PC-3 (cell line): ENCODE results near the gene TMEM138. TPM values are rescaled to one million over a fixed set of nuclear protein-coding genes. Genes with fewer than 3 reads are reported as not detected.

Source experiments
- ATAC-seq: fragments of 200-7000 bp; cut with Tn5 transposase; 2 replicates; pipeline ENCODE4 v1.9.1; 2020; ENCODE audit warnings: mild to moderate bottlenecking, moderate library complexity
- BruUV-seq: library from RNA; stranded (reverse); fragments of 400-500 nt; replicated peaks from 2 replicates; lab custom pipeline; 2021; lab: Mats Ljungman, UMichigan
- CTCF ChIA-PET: fragments of 300-600 bp; sonication (Branson Sonifier 250); formaldehyde crosslinking; loops from one replicate; lab custom pipeline; 2022; ENCODE audit warnings: antibody characterized with exemption; lab: Charles Lee
- POLR2A ChIA-PET: fragments of 300-600 bp; sonication (Branson Sonifier 250); formaldehyde crosslinking; loops from one replicate; lab custom pipeline; 2022; ENCODE audit warnings: antibody characterized with exemption; ENCODE audit not compliant: unreplicated experiment; lab: Charles Lee
- DNase-seq: peaks from one replicate; pipeline ENCODE4 v3.0.0-alpha.2; 2015
- H2AFZ ChIP-seq: fragments of 300-600 bp; sonication (generic); 2 replicates; pipeline ENCODE4 v1.6.0; 2016; ENCODE audit warnings: antibody characterized with exemption, low read length
- H3F3A ChIP-seq: fragments of 300-600 bp; sonication (generic); one replicate; pipeline ENCODE4 v1.6.0; 2017; ENCODE audit warnings: antibody characterized with exemption, low read length, control low read depth, mild to moderate bottlenecking; ENCODE audit not compliant: unreplicated experiment
- H3K27ac ChIP-seq: fragments of 300-600 bp; sonication (generic); 2 replicates; pipeline ENCODE4 v1.5.1; 2016; ENCODE audit warnings: mild to moderate bottlenecking, low read length
- H3K27me3 ChIP-seq: fragments of 300-600 bp; sonication (generic); 2 replicates; pipeline ENCODE4 v1.6.1; 2016; ENCODE audit warnings: low read length, mixed read lengths
- H3K36me3 ChIP-seq: fragments of 300-600 bp; sonication (generic); 2 replicates; pipeline ENCODE4 v1.6.1; 2016; ENCODE audit warnings: low read depth, mixed run types, low read length, mixed read lengths
- H3K4me1 ChIP-seq: fragments of 300-600 bp; sonication (generic); 2 replicates; pipeline ENCODE4 v1.5.1; 2016; ENCODE audit warnings: low read length; ENCODE audit not compliant: insufficient read depth
- H3K4me2 ChIP-seq: fragments of 300-600 bp; sonication (generic); 2 replicates; pipeline ENCODE4 v1.6.0; 2016; ENCODE audit warnings: low read length
- H3K4me3 ChIP-seq: fragments of 300-600 bp; sonication (generic); 2 replicates; pipeline ENCODE4 v1.5.1; 2016; ENCODE audit warnings: mild to moderate bottlenecking, low read length, mixed read lengths
- H3K79me2 ChIP-seq: fragments of 300-600 bp; sonication (generic); 2 replicates; pipeline ENCODE4 v1.6.1; 2017; ENCODE audit warnings: low read length, mixed read lengths
- H3K9ac ChIP-seq: fragments of 300-600 bp; sonication (generic); 2 replicates; pipeline ENCODE4 v1.6.0; 2016; ENCODE audit warnings: mild to moderate bottlenecking, low read length
- H3K9me2 ChIP-seq: fragments of 300-600 bp; sonication (generic); replicated peaks from 2 replicates; pipeline ENCODE4 v1.6.1; 2016; ENCODE audit warnings: mixed run types, low read length, mixed read lengths
- H3K9me3 ChIP-seq: fragments of 300-600 bp; sonication (generic); 2 replicates; pipeline ENCODE4 v1.6.1; 2016; ENCODE audit warnings: low read length, mixed read lengths
- H4K20me1 ChIP-seq: fragments of 300-600 bp; sonication (generic); 2 replicates; pipeline ENCODE4 v1.6.1; 2016; ENCODE audit warnings: low read length, mixed read lengths
- EZH2 ChIP-seq: fragments of 300-600 bp; sonication (generic); IDR thresholded peaks from one replicate; pipeline ENCODE4 v1.6.1; 2017; ENCODE audit warnings: antibody characterized with exemption, mild to moderate bottlenecking, low read length; ENCODE audit not compliant: unreplicated experiment
- EZH2phosphoT487 ChIP-seq: fragments of 300-600 bp; sonication (generic); IDR thresholded peaks from 2 replicates; pipeline ENCODE4 v1.6.1; 2018; ENCODE audit warnings: mild to moderate bottlenecking, antibody characterized with exemption, low read length, borderline replicate concordance
- intact Hi-C: fragments of 100-400 bp; cut with micrococcal nuclease; formaldehyde crosslinking; loops from 2 replicates; pipeline ENCODE4 v1.9.0; 2023
- total RNA-seq: library from RNA; depleted of rRNA; stranded (reverse); fragments of >200 nt; gene quantifications from 2 replicates; pipeline ENCODE4 v1.2.3, GENCODE V29; 2014
- TF ChIP-seq, protein P1 (sequence below): fragments of 300-600 bp; sonication (generic); conservative IDR thresholded peaks from 2 replicates; pipeline ENCODE4 v1.5.1; 2017; ENCODE audit warnings: antibody characterized with exemption, low read depth, mild to moderate bottlenecking, low read length

TMEM138 gene
- total RNA-seq, 1 experiment from 2014 or later: 40.7 TPM

DNA sequence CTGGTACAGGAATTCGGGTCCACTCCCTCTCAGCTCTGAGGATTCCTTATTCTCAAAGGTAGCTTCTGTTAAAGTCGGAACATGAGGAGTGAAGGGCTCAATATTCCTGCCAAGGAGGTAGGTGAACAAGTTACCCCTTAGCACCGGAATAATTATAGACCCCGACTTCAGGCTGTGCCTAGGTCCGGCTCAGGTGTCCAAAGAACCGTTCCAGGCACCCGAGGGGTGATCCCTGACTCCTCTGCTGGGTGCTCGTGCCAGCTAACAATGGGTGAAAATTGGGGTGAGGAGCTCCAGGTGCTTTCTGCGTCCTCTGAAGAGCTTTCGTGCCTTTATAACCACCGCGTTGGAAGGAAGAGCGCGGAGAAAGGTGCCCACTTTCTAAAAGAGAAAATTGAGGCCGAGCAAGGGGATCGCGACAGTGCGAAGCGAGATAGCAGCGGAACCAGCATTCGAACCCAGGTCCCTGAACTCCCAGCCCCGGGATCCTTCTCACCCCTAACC, 885 bp upstream of the TMEM138 start:
- ChIA-PET POLR2A (interaction anchor here (0.8 to 1.1 kb wide), 4 partner anchors 17 to 334 kb away, joined by 3 to 6 read pairs (median 5); partner anchors contain the start of gene TMEM216), CTCF (interaction anchor here (0.8 to 2.5 kb wide), 4 partner anchors 23 to 27 kb away, joined by 3 to 18 read pairs (median 3); no protein-coding TSS in a partner anchor)
- no peaks in the 10 kb centered on the region for H4K20me1 ChIP-seq
- DNase-seq (peak; percentile 18), ATAC-seq (0 out of 2 replicates have a peak, but pooled peaks have one; percentile 0)
- BruUV-seq: TSS peak; percentile 62
- H3K79me2 ChIP-seq: peaks cover 43% of the 10 kb centered on the region
- H2AFZ ChIP-seq: peak overlapping the region; percentile 95
- no peak for TF ChIP-seq EZH2
- no peaks in the 10 kb centered on the region for H3K9me3 ChIP-seq
- no peaks in the 10 kb centered on the region for H3F3A ChIP-seq
- intact Hi-C loops: no loop called here
- H3K9me2 ChIP-seq: no peaks in the 10 kb centered on the region
- peak overlapping the region; percentile 93 for H3K27ac ChIP-seq
- H3K4me1 ChIP-seq: peaks cover 17% of the 10 kb centered on the region
- peak overlapping the region; percentile 96 for H3K9ac ChIP-seq
- H3K4me3 ChIP-seq: peak overlapping the region; percentile 79
- H3K36me3 ChIP-seq: peaks cover 20% of the 10 kb centered on the region
- H3K27me3 ChIP-seq: no peaks in the 10 kb centered on the region
- peak overlapping the region; percentile 100 for H3K4me2 ChIP-seq

DNA sequence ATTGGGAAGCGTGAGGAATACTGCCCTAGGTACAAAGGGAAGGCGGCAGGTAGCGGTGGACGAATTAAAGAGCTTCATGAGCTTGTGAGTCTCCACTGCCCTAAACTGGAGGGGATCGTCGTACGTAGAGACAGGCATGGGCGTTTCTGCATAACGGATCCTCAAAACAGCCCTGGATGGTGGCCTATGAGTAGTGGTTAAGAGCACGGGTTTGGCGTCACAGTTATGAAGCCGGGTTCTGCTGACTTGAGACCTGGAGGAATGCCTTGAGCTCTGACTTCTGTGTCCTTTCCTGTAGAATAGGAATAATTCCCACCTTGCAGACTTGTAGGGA, 335 bp downstream of the TMEM138 start:
- POLR2A ChIA-PET: interaction anchor here (0.5 to 1.0 kb wide), 2 partner anchors 30 to 41 kb away, joined by 6 to 7 read pairs; partner anchors contain the start of gene TMEM216
- TF ChIP-seq, protein P1, sequence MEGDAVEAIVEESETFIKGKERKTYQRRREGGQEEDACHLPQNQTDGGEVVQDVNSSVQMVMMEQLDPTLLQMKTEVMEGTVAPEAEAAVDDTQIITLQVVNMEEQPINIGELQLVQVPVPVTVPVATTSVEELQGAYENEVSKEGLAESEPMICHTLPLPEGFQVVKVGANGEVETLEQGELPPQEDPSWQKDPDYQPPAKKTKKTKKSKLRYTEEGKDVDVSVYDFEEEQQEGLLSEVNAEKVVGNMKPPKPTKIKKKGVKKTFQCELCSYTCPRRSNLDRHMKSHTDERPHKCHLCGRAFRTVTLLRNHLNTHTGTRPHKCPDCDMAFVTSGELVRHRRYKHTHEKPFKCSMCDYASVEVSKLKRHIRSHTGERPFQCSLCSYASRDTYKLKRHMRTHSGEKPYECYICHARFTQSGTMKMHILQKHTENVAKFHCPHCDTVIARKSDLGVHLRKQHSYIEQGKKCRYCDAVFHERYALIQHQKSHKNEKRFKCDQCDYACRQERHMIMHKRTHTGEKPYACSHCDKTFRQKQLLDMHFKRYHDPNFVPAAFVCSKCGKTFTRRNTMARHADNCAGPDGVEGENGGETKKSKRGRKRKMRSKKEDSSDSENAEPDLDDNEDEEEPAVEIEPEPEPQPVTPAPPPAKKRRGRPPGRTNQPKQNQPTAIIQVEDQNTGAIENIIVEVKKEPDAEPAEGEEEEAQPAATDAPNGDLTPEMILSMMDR: no peak

DNA sequence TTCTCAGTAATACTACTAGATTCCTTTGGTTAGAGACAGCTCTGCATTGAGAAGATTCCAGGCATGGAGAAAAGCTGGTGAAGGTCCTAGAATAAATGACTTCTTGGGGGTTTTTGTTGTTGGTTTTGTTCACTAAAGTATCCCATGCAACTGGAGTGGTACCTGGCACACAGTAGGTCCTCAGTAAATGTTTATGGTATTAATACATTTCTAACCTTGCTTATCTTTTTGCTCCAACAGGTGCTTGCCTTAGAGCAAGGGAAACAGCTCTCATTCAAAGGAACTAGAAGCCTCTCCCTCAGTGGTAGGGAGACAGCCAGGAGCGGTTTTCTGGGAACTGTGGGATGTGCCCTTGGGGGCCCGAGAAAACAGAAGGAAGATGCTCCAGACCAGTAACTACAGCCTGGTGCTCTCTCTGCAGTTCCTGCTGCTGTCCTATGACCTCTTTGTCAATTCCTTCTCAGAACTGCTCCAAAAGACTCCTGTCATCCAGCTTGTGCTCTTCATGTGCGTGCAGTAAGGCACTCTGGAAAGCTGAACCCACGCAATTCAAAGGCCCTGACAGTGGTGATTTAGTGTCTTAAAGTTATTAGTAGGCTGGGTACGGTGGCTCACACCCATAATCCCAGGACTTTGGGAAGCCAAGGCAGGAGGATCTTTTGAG, 2.0 kb downstream of the TMEM138 start:
- no peaks in the 10 kb centered on the region for H3K27me3 ChIP-seq
- ChIA-PET CTCF (interaction anchor here (0.9 kb wide), 1 partner anchor 22 kb away, joined by 3 read pairs; no protein-coding TSS in a partner anchor), POLR2A (no interaction called here)
- H3K9ac ChIP-seq: no peak overlapping the region
- H3K79me2 ChIP-seq: peaks cover 41% of the 10 kb centered on the region
- DNase-seq (no peak), ATAC-seq (no peak)
- H3K4me3 ChIP-seq: peak overlapping the region; percentile 79
- peaks cover 45% of the 10 kb centered on the region for H3K36me3 ChIP-seq
- no peaks in the 10 kb centered on the region for H4K20me1 ChIP-seq
- H3K4me1 ChIP-seq: peaks cover 17% of the 10 kb centered on the region
- no peaks in the 10 kb centered on the region for H3K9me2 ChIP-seq
- TF ChIP-seq, protein P1: no peak
- no peak for TF ChIP-seq EZH2phosphoT487
- TF ChIP-seq EZH2: no peak
- no peaks in the 10 kb centered on the region for H3K9me3 ChIP-seq
- no peaks in the 10 kb centered on the region for H3F3A ChIP-seq
- H3K4me2 ChIP-seq: peak overlapping the region; percentile 100
- no peak overlapping the region for H2AFZ ChIP-seq
- BruUV-seq: no TSS peak
- H3K27ac ChIP-seq: no peak overlapping the region
- intact Hi-C loops: no loop called here

More for the DNA sequence above, 335 bp downstream of the TMEM138 start:
- Histone ChIP-seq H3K36me3 (peaks cover 31% of the 10 kb centered on the region), H3K9me3 (no peaks in the 10 kb centered on the region), H2AFZ (peak overlapping the region; percentile 95), H4K20me1 (no peaks in the 10 kb centered on the region), H3K9ac (peak overlapping the region; percentile 96), H3K4me1 (peaks cover 17% of the 10 kb centered on the region), H3K79me2 (peaks cover 43% of the 10 kb centered on the region), H3K4me3 (peak overlapping the region; percentile 79), H3K27ac (peak overlapping the region; percentile 93), H3F3A (no peaks in the 10 kb centered on the region), H3K4me2 (peak overlapping the region; percentile 100), H3K9me2 (no peaks in the 10 kb centered on the region), H3K27me3 (no peaks in the 10 kb centered on the region)
- peak; percentile 12 for ATAC-seq
- peak; percentile 34 for DNase-seq
- CTCF ChIA-PET: interaction anchor here (0.7 to 2.5 kb wide), 3 partner anchors 14 to 30 kb away, joined by 3 to 18 read pairs (median 4); no protein-coding TSS in a partner anchor
- intact Hi-C loops: loop anchor here (2.0 kb wide), 1 partner anchor 26 kb away; no protein-coding TSS in a partner anchor
- BruUV-seq: TSS peak; percentile 74
